GM23338 (cell line): ENCODE measurements around the gene DPF3. TPM values are rescaled to one million over a fixed set of nuclear protein-coding genes. Genes with fewer than 3 reads are reported as not detected.

Experiments
- polyA plus RNA-seq: library from polyadenylated mRNA; unstranded; fragments of >200 nt; fragmentation: Nextera tagmentation; extraction: Ambion mirVana; gene quantifications from 2 replicates; pipeline ENCODE4 v1.2.1, GENCODE V29; 2016
- small RNA-seq: library from RNA; depleted of rRNA; stranded (forward); fragments of <200 nt; gene quantifications from one replicate; pipeline ENCODE3, GENCODE V24; 2014; ENCODE audit warnings: low replicate concordance
- total RNA-seq: library from RNA; depleted of rRNA; stranded (reverse); fragments of >200 nt; shearing (Covaris generic); gene quantifications from 2 replicates; pipeline ENCODE4 v1.2.3, GENCODE V29; 2014; rRNA removed
- TF ChIP-seq, protein P1 (sequence below): fragments of 250-450 bp; sonication (Bioruptor Pico); IDR thresholded peaks from 2 replicates; pipeline ENCODE4 v1.5.0; 2020; ENCODE audit warnings: mild to moderate bottlenecking, moderate library complexity

DPF3 gene
- total and polyA plus RNA-seq, 2 experiments from 2014 or later, result 0.18 to 1.0 TPM

DNA sequence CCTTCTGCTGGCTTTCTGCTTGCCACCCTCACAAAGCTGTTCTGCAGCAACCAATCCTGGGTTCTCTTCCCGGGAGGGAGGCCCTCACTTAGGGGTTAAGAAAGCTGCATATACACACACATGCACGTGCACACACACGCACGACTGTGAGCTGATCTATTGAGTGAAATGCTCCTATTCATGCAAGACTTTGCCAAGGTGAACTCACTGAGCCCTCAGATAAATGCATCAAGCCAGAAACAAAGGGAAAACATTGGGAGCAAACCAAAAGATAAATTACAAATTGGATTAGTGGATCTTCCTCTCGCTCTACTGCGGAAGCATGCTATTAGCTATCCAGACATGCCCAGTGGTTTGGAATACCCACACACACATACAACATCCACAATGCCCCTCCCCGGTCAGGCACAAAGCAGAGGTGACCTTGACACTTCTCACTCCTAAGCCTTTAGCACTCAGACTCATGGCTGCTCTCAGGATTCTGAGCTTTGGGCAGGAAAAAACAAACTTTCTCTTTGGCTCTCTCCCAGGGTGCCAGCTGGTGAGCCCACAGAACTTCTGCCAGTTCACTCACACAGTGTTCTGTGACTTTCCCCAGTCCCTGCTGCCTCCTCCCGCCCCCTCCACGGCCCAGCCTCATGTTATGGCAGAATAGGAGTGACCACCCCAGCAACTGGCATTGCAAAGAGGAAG lies 320.0 kb downstream of the DPF3 start (continued):
- TF ChIP-seq, protein P1, sequence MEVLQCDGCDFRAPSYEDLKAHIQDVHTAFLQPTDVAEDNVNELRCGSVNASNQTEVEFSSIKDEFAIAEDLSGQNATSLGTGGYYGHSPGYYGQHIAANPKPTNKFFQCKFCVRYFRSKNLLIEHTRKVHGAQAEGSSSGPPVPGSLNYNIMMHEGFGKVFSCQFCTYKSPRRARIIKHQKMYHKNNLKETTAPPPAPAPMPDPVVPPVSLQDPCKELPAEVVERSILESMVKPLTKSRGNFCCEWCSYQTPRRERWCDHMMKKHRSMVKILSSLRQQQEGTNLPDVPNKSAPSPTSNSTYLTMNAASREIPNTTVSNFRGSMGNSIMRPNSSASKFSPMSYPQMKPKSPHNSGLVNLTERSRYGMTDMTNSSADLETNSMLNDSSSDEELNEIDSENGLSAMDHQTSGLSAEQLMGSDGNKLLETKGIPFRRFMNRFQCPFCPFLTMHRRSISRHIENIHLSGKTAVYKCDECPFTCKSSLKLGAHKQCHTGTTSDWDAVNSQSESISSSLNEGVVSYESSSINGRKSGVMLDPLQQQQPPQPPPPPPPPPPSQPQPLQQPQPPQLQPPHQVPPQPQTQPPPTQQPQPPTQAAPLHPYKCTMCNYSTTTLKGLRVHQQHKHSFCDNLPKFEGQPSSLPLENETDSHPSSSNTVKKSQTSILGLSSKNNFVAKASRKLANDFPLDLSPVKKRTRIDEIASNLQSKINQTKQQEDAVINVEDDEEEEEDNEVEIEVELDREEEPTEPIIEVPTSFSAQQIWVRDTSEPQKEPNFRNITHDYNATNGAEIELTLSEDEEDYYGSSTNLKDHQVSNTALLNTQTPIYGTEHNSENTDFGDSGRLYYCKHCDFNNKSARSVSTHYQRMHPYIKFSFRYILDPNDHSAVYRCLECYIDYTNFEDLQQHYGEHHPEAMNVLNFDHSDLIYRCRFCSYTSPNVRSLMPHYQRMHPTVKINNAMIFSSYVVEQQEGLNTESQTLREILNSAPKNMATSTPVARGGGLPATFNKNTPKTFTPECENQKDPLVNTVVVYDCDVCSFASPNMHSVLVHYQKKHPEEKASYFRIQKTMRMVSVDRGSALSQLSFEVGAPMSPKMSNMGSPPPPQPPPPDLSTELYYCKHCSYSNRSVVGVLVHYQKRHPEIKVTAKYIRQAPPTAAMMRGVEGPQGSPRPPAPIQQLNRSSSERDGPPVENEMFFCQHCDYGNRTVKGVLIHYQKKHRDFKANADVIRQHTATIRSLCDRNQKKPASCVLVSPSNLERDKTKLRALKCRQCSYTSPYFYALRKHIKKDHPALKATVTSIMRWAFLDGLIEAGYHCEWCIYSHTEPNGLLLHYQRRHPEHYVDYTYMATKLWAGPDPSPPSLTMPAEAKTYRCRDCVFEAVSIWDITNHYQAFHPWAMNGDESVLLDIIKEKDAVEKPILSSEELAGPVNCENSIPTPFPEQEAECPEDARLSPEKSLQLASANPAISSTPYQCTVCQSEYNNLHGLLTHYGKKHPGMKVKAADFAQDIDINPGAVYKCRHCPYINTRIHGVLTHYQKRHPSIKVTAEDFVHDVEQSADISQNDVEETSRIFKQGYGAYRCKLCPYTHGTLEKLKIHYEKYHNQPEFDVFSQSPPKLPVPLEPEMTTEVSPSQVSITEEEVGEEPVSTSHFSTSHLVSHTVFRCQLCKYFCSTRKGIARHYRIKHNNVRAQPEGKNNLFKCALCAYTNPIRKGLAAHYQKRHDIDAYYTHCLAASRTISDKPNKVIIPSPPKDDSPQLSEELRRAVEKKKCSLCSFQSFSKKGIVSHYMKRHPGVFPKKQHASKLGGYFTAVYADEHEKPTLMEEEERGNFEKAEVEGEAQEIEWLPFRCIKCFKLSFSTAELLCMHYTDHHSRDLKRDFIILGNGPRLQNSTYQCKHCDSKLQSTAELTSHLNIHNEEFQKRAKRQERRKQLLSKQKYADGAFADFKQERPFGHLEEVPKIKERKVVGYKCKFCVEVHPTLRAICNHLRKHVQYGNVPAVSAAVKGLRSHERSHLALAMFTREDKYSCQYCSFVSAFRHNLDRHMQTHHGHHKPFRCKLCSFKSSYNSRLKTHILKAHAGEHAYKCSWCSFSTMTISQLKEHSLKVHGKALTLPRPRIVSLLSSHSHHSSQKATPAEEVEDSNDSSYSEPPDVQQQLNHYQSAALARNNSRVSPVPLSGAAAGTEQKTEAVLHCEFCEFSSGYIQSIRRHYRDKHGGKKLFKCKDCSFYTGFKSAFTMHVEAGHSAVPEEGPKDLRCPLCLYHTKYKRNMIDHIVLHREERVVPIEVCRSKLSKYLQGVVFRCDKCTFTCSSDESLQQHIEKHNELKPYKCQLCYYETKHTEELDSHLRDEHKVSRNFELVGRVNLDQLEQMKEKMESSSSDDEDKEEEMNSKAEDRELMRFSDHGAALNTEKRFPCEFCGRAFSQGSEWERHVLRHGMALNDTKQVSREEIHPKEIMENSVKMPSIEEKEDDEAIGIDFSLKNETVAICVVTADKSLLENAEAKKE (CRISPR knock-in tag), result no peak

Small RNA genes within 50 kb of the gene (small RNA-seq; reads per million reads assigned to genes)
- not detected for gene RF00019

Other genes starting within 250 kb of the DPF3 start
- gene DCAF4, start 32.4 kb upstream of the DPF3 start, total RNA-seq, result 30.3 and 39.3 TPM in 2 replicates
- gene DCAF4, start 32.4 kb upstream of the DPF3 start, polyA plus RNA-seq, result 17.5 and 18.4 TPM in 2 replicates
- gene ZFYVE1, start 133.0 kb upstream of the DPF3 start, total RNA-seq, result 10.2 and 12.5 TPM in 2 replicates
- gene ZFYVE1, start 133.0 kb upstream of the DPF3 start, polyA plus RNA-seq, result 3.2 and 3.7 TPM in 2 replicates
- 107 and 120 TPM in 2 replicates for gene RBM25, start 164.4 kb upstream of the DPF3 start, total RNA-seq
- gene RBM25, start 164.4 kb upstream of the DPF3 start, polyA plus RNA-seq, result 180 and 204 TPM in 2 replicates
- gene PSEN1, start 242.4 kb upstream of the DPF3 start, total RNA-seq, result 35.7 and 38.7 TPM in 2 replicates
- 12.6 and 14.6 TPM in 2 replicates for gene PSEN1, start 242.4 kb upstream of the DPF3 start, polyA plus RNA-seq